Transverse colon (tissue), 4 donors: Measurements from ENCODE around the gene METRNL. TPM values are rescaled to one million over a fixed set of nuclear protein-coding genes. Genes with fewer than 3 reads are reported as not detected.
"Not testable (repeated sequence)": the region's sequence is repeated elsewhere in the genome, so short reads cannot be mapped to it uniquely, and the experiment has no call there.

Experiments used
- DNase-seq: peaks from one replicate; pipeline ENCODE4 v3.0.0-alpha.2; 2019
- H3K27ac ChIP-seq, 4 donors: fragments of 200-600 bp; sonication (generic); 2 replicates each; pipeline ENCODE4 v1.5.1; 2016 to 2018; ENCODE audit warnings: inconsistent platforms in 4 of 4
- H3K27me3 ChIP-seq: fragments of 200-600 bp; sonication (generic); 2 replicates; pipeline ENCODE4 v1.5.1; 2017; ENCODE audit warnings: inconsistent platforms
- H3K36me3 ChIP-seq, 4 donors: fragments of 200-600 bp; sonication (generic); 2 replicates each; pipeline ENCODE4 v1.5.1; 2017 to 2019; ENCODE audit warnings: inconsistent platforms in 4 of 4
- H3K4me1 ChIP-seq, 4 donors: fragments of 200-600 bp; sonication (generic); 2 replicates each; pipeline ENCODE4 v1.5.1; 2017 to 2020; ENCODE audit warnings: inconsistent platforms in 4 of 4
- H3K4me3 ChIP-seq, 4 donors: fragments of 200-600 bp; sonication (generic); 1 replicate in 1 of 4; 2 replicates in 3 of 4; pipeline versions ENCODE4 v1.5.1 to v1.6.1; 2017 to 2019; ENCODE audit warnings: inconsistent platforms in 4 of 4
- H3K9me3 ChIP-seq, 2 donors: fragments of 200-600 bp; sonication (generic); 2 replicates each; pipeline ENCODE4 v1.5.1; 2017 to 2019; ENCODE audit warnings: inconsistent platforms in 2 of 2
- CTCF ChIP-seq, 5 experiments: fragments of 200-600 bp in 3 of 5; fragments of 450-650 bp in 2 of 5; sonication (generic) in 3 of 5; IDR thresholded peaks; 1 replicate in 2 of 5; 2 replicates in 3 of 5; pipeline ENCODE4 v1.5.1; 2016 to 2017; ENCODE audit warnings: antibody characterized with exemption in 5 of 5, inconsistent platforms in 3 of 5, mild to moderate bottlenecking in 2 of 5, moderate library complexity in 1 of 5
- EP300 ChIP-seq: sonication (generic); formaldehyde crosslinking; IDR thresholded peaks from one replicate; pipeline ENCODE4 v1.6.1; 2017; ENCODE audit warnings: antibody characterized with exemption, low read depth
- POLR2A ChIP-seq: fragments of 450-650 bp; IDR thresholded peaks from one replicate; pipeline ENCODE4 v1.6.1; 2016; ENCODE audit warnings: antibody characterized with exemption, mild to moderate bottlenecking, moderate library complexity
- POLR2AphosphoS5 ChIP-seq, 3 donors: sonication (generic); formaldehyde crosslinking; IDR thresholded peaks; one replicate each; pipeline ENCODE4 v1.6.1; 2016; ENCODE audit warnings: antibody characterized with exemption in 3 of 3
- WGBS, 2 donors: methylation state at CpG; one replicate each; pipeline ENCODE4 v1.1.5; 2018; ENCODE audit warnings: low coverage in 1 of 2; 5-methylcytosine and 5-hydroxymethylcytosine counted together
- in situ Hi-C, 4 donors: fragments of 200-750 bp; cut with MboI; loops; one replicate each; pipeline versions ENCODE4 v1.15.0 to v1.15.1; 2017; ENCODE audit warnings: low sequenced_read_pairs in 3 of 4, low pct_ligation_motif_present in 1 of 4, low pct_unique_long_range_greater_than_20kb in 1 of 4
- intact Hi-C: fragments of 100-400 bp; cut with DNase I; formaldehyde crosslinking; loops from one replicate; pipeline ENCODE4 v1.15.1; 2023; ENCODE audit warnings: low total_unique reads
- total RNA-seq, 4 donors: library from RNA; depleted of rRNA; stranded (reverse); fragments of >200 nt; gene quantifications; one replicate each; pipeline ENCODE4 v1.1.0, GENCODE V29; 2016

Gene METRNL
- total RNA-seq, 4 donors from 2014 or later = 46.8 to 325 (median 112) TPM

GRCh38 chr17:83064732-83065659, 14.4 kb upstream of the METRNL start:
- Histone ChIP-seq H3K4me1 (peaks cover 0 to 5% (median 0%) of the 10 kb centered on the region in 4 donors), H3K4me3 (no peak overlapping the region), H3K27me3 (no peaks in the 10 kb centered on the region), H3K27ac (no peak overlapping the region), H3K9me3 (no peaks in the 10 kb centered on the region), H3K36me3 (no peaks in the 10 kb centered on the region)
- peak; percentile 76 for DNase-seq
- 79% methylated on average over 36 of the region's 37 CpGs; no CpG with 5 or more reads in 1 of the 2 donors for WGBS, 2 donors
- TF ChIP-seq CTCF (IDR thresholded peaks at IDR 0.05) (no peak), POLR2AphosphoS5 (IDR thresholded peaks at IDR 0.05) (no peak), EP300 (no peak), POLR2A (no peak)
- intact Hi-C loops (no loop called here), in situ Hi-C loops (no loop called here)

- in situ Hi-C loops = no loop called here
- DNase-seq = peak; percentile 4
These were observed 13.5 kb upstream of the METRNL start for GRCh38 chr17:83065660-83066542.

GRCh38 chr17:83066543-83066890, 12.9 kb upstream of the METRNL start:
- H3K4me3 ChIP-seq, H3K4me1 ChIP-seq, in situ Hi-C loops, H3K27ac ChIP-seq, H3K36me3 ChIP-seq, DNase-seq, intact Hi-C loops, H3K9me3 ChIP-seq, H3K27me3 ChIP-seq: not testable (repeated sequence)
- 67 to 91% methylated on average over 1 to 18 of the region's 19 CpGs for WGBS, 2 donors

More at GRCh38 chr17:83065660-83066542, 13.5 kb upstream of the METRNL start:
- intact Hi-C loops = no loop called here
- no peaks in the 10 kb centered on the region for H3K36me3 ChIP-seq
- no peak overlapping the region for H3K4me3 ChIP-seq
- TF ChIP-seq CTCF (IDR thresholded peaks at IDR 0.05) = no peak
- TF ChIP-seq POLR2A = no peak
- no peak for TF ChIP-seq EP300
- TF ChIP-seq POLR2AphosphoS5 (IDR thresholded peaks at IDR 0.05) = no peak
- H3K27ac ChIP-seq = no peak overlapping the region
- H3K9me3 ChIP-seq = no peaks in the 10 kb centered on the region
- WGBS, 2 donors = 79 to 89% methylated on average over 11 to 39 of the region's 39 CpGs
- no peaks in the 10 kb centered on the region for H3K27me3 ChIP-seq
- H3K4me1 ChIP-seq = peaks cover 0 to 5% (median 0%) of the 10 kb centered on the region in 4 donors

- in situ Hi-C loops (no loop called here), intact Hi-C loops (no loop called here)
- TF ChIP-seq POLR2AphosphoS5 (IDR thresholded peaks at IDR 0.05) (no peak), CTCF (IDR thresholded peaks at IDR 0.05) (no peak), POLR2A (no peak), EP300 (no peak)
- H3K27ac ChIP-seq = no peak overlapping the region
- no peaks in the 10 kb centered on the region for H3K36me3 ChIP-seq
- H3K4me3 ChIP-seq = no peak overlapping the region
- H3K9me3 ChIP-seq = no peaks in the 10 kb centered on the region
- H3K27me3 ChIP-seq = no peaks in the 10 kb centered on the region
- DNase-seq = peak; percentile 7
- peaks cover 0 to 5% (median 0%) of the 10 kb centered on the region in 4 donors for H3K4me1 ChIP-seq
- 88% methylated on average over 25 of the region's 29 CpGs; no CpG with 5 or more reads in 1 of the 2 donors for WGBS, 2 donors
These were observed 12.2 kb upstream of the METRNL start for GRCh38 chr17:83067071-83067717.
